Measurements from ENCODE around the gene DCLK2. TPM values are rescaled to one million over a fixed set of nuclear protein-coding genes. Genes with fewer than 3 reads are reported as not detected.

Gene DCLK2
- polyA plus RNA-seq, 1 of the 3 experiments (the other 2 are of a cell fraction), result 10.1 TPM

DNA sequence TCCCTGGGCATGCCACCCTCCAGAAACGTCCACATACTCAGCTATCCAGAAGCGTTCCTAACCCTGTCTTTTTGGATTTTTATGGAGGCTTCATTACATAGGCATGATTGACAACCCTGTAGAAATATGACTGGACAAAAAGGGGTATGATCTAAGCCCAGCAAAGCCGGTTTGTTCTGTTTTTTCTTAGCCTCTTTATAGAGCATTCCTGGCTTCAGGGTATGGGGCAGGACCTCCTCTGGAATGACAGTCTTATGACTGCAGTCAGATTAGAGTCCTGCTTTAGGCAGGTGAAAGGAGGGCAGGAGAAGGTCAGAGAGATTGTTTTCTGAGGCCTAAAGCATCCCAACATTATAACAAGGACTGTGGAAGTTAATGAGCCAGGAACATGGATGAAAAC, 137.4 kb downstream of the DCLK2 start:
- DNase-seq, result no peak
- TF ChIP-seq ELF1 (IDR thresholded peaks at IDR 0.05) (no peak), TAF1 (IDR thresholded peaks at IDR 0.05; ENCODE audit: borderline replicate concordance, low read depth, low read length) (no peak), SIN3A (IDR thresholded peaks at IDR 0.05; ENCODE audit: borderline replicate concordance, low read depth, low read length) (no peak), GATA2 (CRISPR knock-in tag; IDR thresholded peaks at IDR 0.05) (no peak), RAD21 (IDR thresholded peaks at IDR 0.05; ENCODE audit: low read length) (no peak), USF2 (IDR thresholded peaks at IDR 0.05; ENCODE audit: borderline replicate concordance, low read depth, low read length) (no peak), EZH2phosphoT487 (IDR thresholded peaks at IDR 0.05; ENCODE audit: borderline replicate concordance, low read depth) (no peak), YY1 (IDR thresholded peaks at IDR 0.05; ENCODE audit: low read depth) (no peak), GABPA (IDR thresholded peaks at IDR 0.05; ENCODE audit: low read depth) (no peak), TCF12 (IDR thresholded peaks at IDR 0.05) (no peak), ZBTB33 (IDR thresholded peaks at IDR 0.05; ENCODE audit: borderline replicate concordance, low read depth) (no peak), FOXJ3 (CRISPR knock-in tag; IDR thresholded peaks at IDR 0.05) (no peak), NRF1 (IDR thresholded peaks at IDR 0.05; ENCODE audit: low read depth, low read length) (no peak), FOXM1 (IDR thresholded peaks at IDR 0.05; ENCODE audit: low read depth) (no peak), IRF3 (IDR thresholded peaks at IDR 0.05; ENCODE audit: low read depth, low read length) (no peak)
- TF ChIP-seq, protein P1, sequence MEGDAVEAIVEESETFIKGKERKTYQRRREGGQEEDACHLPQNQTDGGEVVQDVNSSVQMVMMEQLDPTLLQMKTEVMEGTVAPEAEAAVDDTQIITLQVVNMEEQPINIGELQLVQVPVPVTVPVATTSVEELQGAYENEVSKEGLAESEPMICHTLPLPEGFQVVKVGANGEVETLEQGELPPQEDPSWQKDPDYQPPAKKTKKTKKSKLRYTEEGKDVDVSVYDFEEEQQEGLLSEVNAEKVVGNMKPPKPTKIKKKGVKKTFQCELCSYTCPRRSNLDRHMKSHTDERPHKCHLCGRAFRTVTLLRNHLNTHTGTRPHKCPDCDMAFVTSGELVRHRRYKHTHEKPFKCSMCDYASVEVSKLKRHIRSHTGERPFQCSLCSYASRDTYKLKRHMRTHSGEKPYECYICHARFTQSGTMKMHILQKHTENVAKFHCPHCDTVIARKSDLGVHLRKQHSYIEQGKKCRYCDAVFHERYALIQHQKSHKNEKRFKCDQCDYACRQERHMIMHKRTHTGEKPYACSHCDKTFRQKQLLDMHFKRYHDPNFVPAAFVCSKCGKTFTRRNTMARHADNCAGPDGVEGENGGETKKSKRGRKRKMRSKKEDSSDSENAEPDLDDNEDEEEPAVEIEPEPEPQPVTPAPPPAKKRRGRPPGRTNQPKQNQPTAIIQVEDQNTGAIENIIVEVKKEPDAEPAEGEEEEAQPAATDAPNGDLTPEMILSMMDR (IDR thresholded peaks at IDR 0.05), result no peak
- H3K27ac ChIP-seq (ENCODE audit: low read depth in 2 of 2, low read length in 1 of 2), result no peak overlapping the region
- peaks cover 12% of the 10 kb centered on the region for H3F3A ChIP-seq (replicated peaks; ENCODE audit: insufficient read depth)
- H3K79me2 ChIP-seq (ENCODE audit: insufficient read depth), result peaks cover 5% of the 10 kb centered on the region; the same call in 1 of the 2 replicates
- H2AFZ ChIP-seq (ENCODE audit: low read depth), result no peak overlapping the region
- ChIA-PET CTCF (no interaction called here), POLR2A (no interaction called here)
- no peak overlapping the region for H3K4me3 ChIP-seq (ENCODE audit: low read depth in 2 of 2, low read length in 1 of 2)
- no peaks in the 10 kb centered on the region for H3K9me3 ChIP-seq
- no peak overlapping the region for H3K4me2 ChIP-seq
- no peaks in the 10 kb centered on the region for H3K9me2 ChIP-seq
- 88% methylated on average over 3 of the region's 3 CpGs for WGBS (ENCODE audit: low lambda C conversion rate)
- H3K9ac ChIP-seq, result no peak overlapping the region
- peaks cover 7 to 30% of the 10 kb centered on the region in 2 experiments; a peak in 3 of 4 replicates for H3K4me1 ChIP-seq (ENCODE audit: control insufficient read depth in 1 of 2, insufficient read depth in 2 of 2, low read depth in 1 of 2, low read length in 1 of 2)
- peaks cover 3 to 14% of the 10 kb centered on the region in 2 experiments for H3K36me3 ChIP-seq (replicated peaks in 1 of 2; ENCODE audit: control insufficient read depth in 1 of 2, insufficient read depth in 2 of 2, low read length in 1 of 2)
- no peaks in the 10 kb centered on the region for H3K27me3 ChIP-seq (ENCODE audit: insufficient read depth)
- H4K20me1 ChIP-seq (ENCODE audit: insufficient read depth), result no peaks in the 10 kb centered on the region

All from SK-N-SH (cell line).